Activated CD4-positive, alpha-beta memory T cell treated with anti-CD3 and anti-CD28 coated beads, Interleukin-2, amount 10 ng/mL, durations not matched to agents 7 days and 5 days (primary cell): ENCODE results near the gene GON4L. TPM values are rescaled to one million over a fixed set of nuclear protein-coding genes. Genes with fewer than 3 reads are reported as not detected.
"Not testable (repeated sequence)": the region's sequence is repeated elsewhere in the genome, so short reads cannot be mapped to it uniquely, and the experiment has no call there.

Source experiments
- CTCF ChIA-PET: fragments of 350-600 bp; sonication (Branson Sonifier 250); formaldehyde crosslinking; loops from one replicate; lab custom pipeline; 2021; ENCODE audit warnings: antibody characterized with exemption, inconsistent platforms; lab: Charles Lee
- POLR2A ChIA-PET: fragments of 350-600 bp; sonication (Branson Sonifier 250); formaldehyde crosslinking; loops from one replicate; lab custom pipeline; 2021; ENCODE audit warnings: antibody characterized with exemption; lab: Charles Lee
- DNase-seq: peaks from one replicate; pipeline ENCODE4 v3.0.0-alpha.2; 2020
- H3K27ac Mint-ChIP-seq: one replicate; pipeline ENCODE4 v1.8.0; 2021; ENCODE audit warnings: mild to moderate bottlenecking, mixed read lengths
- H3K27me3 Mint-ChIP-seq: one replicate; pipeline ENCODE4 v1.8.0; 2021; ENCODE audit warnings: mixed read lengths
- H3K36me3 Mint-ChIP-seq: one replicate; pipeline ENCODE4 v1.8.0; 2021; ENCODE audit warnings: low read depth, mixed read lengths
- H3K4me1 Mint-ChIP-seq: one replicate; pipeline ENCODE4 v1.8.0; 2021; ENCODE audit warnings: mixed read lengths
- H3K4me3 Mint-ChIP-seq: one replicate; pipeline ENCODE4 v1.8.0; 2021; ENCODE audit warnings: mild to moderate bottlenecking, mixed read lengths
- H3K9me3 Mint-ChIP-seq: one replicate; pipeline ENCODE4 v1.8.0; 2021; ENCODE audit warnings: mixed read lengths
- total RNA-seq, 2 experiments: library from RNA; stranded (reverse); gene quantifications; one replicate each; pipeline ENCODE4 v1.2.3, GENCODE V29; 2021

The GON4L gene
- total RNA-seq, 2 experiments from 2014 or later, result 76.4 to 76.6 TPM

DNA sequence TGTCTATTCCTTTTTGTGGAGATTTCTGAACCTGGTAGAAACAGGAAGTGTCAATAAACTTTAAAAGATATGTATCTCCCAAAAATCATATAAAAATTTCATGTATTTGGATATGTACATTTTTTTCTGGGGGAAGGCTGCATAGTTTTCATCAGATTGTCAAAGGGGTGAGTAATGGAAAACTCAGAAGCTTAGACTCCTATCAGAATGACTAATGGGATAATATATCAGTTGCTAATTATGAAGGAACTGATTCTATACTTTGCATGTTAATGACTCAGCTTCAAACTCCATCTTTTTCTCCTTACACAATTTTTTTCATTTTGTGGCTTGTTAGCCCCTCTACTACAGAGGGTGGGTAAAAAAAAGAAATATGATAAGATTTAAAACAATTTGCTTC lies 55.9 kb downstream of the GON4L start:
- Mint-ChIP-seq H3K27me3 (no peaks in the 10 kb centered on the region), H3K27ac (no peak overlapping the region), H3K36me3 (peaks cover 38% of the 10 kb centered on the region), H3K4me3 (no peak overlapping the region), H3K4me1 (no peaks in the 10 kb centered on the region), H3K9me3 (no peaks in the 10 kb centered on the region)
- no peak for DNase-seq
- ChIA-PET POLR2A (no interaction called here), CTCF (no interaction called here)

DNA sequence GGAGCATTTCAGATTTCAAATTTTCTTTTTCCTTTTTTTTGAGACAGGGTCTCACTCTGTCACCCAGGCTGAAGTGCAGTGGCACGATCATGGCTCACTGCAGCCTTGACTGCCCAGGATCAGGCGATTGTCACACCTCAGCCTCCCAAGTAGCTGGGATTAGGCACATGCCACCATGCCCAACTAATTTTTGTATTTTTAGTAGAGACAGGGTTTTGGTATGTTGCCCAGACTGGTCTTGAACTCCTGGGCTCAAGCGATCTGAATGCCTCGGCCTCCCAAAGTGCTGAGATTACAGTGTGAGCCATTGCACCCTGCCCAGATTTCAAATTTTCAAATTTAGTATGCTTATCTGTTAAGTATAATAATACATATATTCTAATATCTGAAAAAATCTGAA lies 61.4 kb downstream of the GON4L start:
- POLR2A ChIA-PET, H3K9me3 Mint-ChIP-seq, H3K27me3 Mint-ChIP-seq, CTCF ChIA-PET, H3K4me3 Mint-ChIP-seq, H3K27ac Mint-ChIP-seq, H3K4me1 Mint-ChIP-seq, DNase-seq: not testable (repeated sequence)
- H3K36me3 Mint-ChIP-seq, result peaks cover 42% of the 10 kb centered on the region

DNA sequence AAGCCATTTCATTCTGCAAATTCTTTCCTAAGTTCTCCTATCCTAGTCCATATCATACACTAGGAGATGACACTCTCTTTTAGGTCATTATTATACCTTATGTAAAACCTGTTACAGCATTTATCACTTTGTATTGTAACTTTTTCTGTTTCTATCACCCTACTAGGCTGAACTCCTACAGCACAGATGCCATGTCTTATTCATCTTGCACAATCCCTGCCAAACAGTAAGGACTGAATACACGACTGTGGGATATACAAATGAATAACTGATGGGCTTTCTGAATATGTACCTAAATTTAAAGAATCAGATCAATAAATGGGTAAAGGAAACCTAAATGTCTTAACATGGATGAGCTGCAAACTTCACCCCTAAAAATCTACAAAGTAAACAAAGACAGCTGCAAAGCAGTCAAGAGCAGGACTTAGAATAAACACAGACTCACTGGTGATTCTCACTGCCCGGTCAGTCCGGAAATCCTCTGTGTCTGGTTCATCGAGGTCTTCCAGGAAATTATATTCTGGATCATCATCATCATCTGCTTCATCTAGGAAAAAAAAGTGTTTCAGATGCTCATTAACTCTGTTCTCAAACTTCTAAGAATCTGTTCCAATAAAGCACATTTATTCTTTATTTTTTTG lies 62.3 kb downstream of the GON4L start:
- Mint-ChIP-seq H3K27me3 (no peaks in the 10 kb centered on the region), H3K27ac (no peak overlapping the region), H3K36me3 (peaks cover 41% of the 10 kb centered on the region), H3K4me1 (no peaks in the 10 kb centered on the region), H3K9me3 (no peaks in the 10 kb centered on the region), H3K4me3 (no peak overlapping the region)
- ChIA-PET CTCF (no interaction called here), POLR2A (no interaction called here)
- no peak for DNase-seq

DNA sequence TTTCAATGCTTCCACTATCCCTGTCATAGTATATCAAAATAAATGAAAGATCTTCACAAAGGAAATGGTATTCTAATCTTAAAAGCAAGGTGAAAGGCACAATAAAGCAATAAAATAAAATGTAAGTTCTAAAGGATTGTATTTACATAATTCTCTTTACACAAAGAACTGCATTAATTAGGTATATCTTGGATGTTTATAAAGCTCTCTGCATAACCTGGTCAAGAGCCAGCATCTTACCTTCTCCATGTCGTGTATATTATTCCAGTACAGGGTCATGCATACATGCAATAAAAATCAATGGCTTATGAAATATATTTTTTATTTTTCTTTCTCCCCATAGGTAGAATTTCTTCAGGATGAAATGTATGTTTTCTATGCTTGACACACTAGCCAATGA lies 63.8 kb downstream of the GON4L start:
- Mint-ChIP-seq H3K9me3 (no peaks in the 10 kb centered on the region), H3K36me3 (peaks cover 37% of the 10 kb centered on the region), H3K4me1 (no peaks in the 10 kb centered on the region), H3K27ac (no peak overlapping the region), H3K4me3 (no peak overlapping the region), H3K27me3 (no peaks in the 10 kb centered on the region)
- ChIA-PET CTCF (interaction anchor here (0.6 kb wide), 1 partner anchor 165 kb away, joined by 3 read pairs; no protein-coding TSS in a partner anchor), POLR2A (no interaction called here)
- DNase-seq, result no peak

DNA sequence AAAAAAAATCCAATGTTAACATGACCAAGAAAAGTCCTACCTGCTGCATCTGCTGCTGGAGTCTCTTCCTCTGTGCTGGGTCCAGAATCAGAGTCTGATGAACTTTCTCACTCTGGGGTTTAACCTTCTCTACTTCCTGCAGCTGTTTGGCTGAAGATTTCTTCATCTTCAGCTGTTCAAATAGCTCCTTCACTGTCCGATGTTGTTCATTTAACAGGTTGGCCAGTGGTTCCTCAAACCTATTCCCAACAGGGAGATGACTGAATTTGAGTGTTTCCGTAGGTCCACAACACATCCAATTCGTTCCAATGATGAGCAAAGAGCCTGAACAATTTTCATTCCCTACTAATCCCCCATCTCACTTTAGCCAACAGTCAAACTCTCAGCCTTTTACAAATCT lies 79.4 kb downstream of the GON4L start:
- H3K27ac Mint-ChIP-seq, result peak overlapping the region; percentile 50
- H3K4me1 Mint-ChIP-seq, result peaks cover 17% of the 10 kb centered on the region
- H3K36me3 Mint-ChIP-seq, result peaks cover 53% of the 10 kb centered on the region
- POLR2A ChIA-PET, result interaction anchor here (0.6 to 1.5 kb wide), 3 partner anchors 8 to 295 kb away, joined by 3 to 4 read pairs (median 4); no protein-coding TSS in a partner anchor
- H3K4me3 Mint-ChIP-seq, result no peak overlapping the region
- no peak for DNase-seq
- H3K27me3 Mint-ChIP-seq, result no peaks in the 10 kb centered on the region
- CTCF ChIA-PET, result no interaction called here
- no peaks in the 10 kb centered on the region for H3K9me3 Mint-ChIP-seq

DNA sequence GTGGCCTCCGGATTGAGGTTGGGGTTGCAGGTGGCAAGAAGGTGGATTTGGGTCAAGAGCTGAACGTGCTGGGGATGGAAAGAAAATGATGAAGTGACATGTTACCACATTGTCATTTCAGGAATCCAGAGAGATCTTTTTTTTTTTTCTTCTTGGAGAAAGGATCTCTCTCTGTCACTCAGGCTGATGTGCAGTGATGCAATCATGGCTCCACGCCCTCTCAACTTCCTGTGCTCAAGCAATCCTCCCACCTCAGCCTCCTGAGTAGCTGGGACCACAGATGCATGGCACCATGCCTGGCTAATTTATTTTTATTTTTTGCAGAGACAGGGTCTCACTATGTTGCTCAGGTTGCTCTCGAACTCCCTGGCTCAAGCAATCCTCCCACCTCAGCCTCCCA lies 80.6 kb downstream of the GON4L start:
- H3K36me3 Mint-ChIP-seq, result peaks cover 56% of the 10 kb centered on the region
- no peaks in the 10 kb centered on the region for H3K27me3 Mint-ChIP-seq
- no peak overlapping the region for H3K4me3 Mint-ChIP-seq
- CTCF ChIA-PET, result no interaction called here
- H3K27ac Mint-ChIP-seq, result peak overlapping the region; percentile 80
- peak; percentile 45 for DNase-seq
- H3K9me3 Mint-ChIP-seq, result no peaks in the 10 kb centered on the region
- peaks cover 17% of the 10 kb centered on the region for H3K4me1 Mint-ChIP-seq
- POLR2A ChIA-PET, result interaction anchor here (0.6 to 1.5 kb wide), 2 partner anchors 13 to 443 kb away, joined by 3 to 4 read pairs; no protein-coding TSS in a partner anchor

DNA sequence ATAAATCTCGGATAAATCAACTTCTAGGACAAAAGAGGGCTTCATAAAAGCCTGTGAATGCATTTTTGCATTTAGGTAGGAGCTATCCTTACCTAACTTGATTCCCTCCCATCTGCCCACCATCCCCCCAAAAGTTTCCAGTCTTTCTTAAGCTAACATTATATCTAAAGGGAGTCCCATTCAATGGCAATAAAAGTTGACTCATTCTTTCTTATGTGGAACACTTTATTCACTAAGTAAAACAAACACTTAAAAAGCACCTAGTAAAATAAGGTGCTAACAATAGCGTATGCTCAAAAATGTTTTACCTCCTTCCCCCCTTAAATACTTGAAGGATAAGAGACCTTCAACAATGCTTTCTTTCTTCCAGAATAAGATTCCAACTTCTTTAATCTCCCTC lies 83.8 kb downstream of the GON4L start:
- H3K4me3 Mint-ChIP-seq, result no peak overlapping the region
- no peaks in the 10 kb centered on the region for H3K9me3 Mint-ChIP-seq
- no peak for DNase-seq
- H3K36me3 Mint-ChIP-seq, result peaks cover 75% of the 10 kb centered on the region
- CTCF ChIA-PET, result no interaction called here
- POLR2A ChIA-PET, result interaction anchor here (0.6 kb wide), 1 partner anchor 37 kb away, joined by 4 read pairs; no protein-coding TSS in a partner anchor
- H3K4me1 Mint-ChIP-seq, result peaks cover 17% of the 10 kb centered on the region
- H3K27ac Mint-ChIP-seq, result no peak overlapping the region
- no peaks in the 10 kb centered on the region for H3K27me3 Mint-ChIP-seq

DNA sequence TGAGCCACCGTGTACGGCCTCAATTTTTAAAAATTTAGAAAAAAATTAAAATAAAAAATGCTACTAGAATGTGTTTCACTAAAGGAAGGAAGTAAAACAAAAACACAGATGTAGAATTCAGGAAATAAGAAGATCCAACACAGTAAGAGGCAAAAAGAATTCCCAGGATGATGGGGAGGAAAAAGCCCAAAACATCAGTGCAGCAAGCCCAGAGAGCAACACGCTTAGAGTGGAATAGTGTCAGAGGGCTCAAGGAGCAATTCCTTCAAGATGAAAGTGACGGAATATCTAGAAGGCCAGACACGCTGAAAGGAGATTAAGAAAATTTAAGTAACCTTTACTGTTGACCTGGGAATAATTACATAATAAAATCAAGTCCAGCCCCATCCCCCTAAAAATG lies 87.8 kb downstream of the GON4L start:
- DNase-seq, result no peak
- POLR2A ChIA-PET, result no interaction called here
- Mint-ChIP-seq H3K4me3 (no peak overlapping the region), H3K9me3 (no peaks in the 10 kb centered on the region), H3K27me3 (no peaks in the 10 kb centered on the region), H3K4me1 (no peaks in the 10 kb centered on the region), H3K36me3 (peaks cover 63% of the 10 kb centered on the region), H3K27ac (no peak overlapping the region)
- CTCF ChIA-PET, result no interaction called here

DNA sequence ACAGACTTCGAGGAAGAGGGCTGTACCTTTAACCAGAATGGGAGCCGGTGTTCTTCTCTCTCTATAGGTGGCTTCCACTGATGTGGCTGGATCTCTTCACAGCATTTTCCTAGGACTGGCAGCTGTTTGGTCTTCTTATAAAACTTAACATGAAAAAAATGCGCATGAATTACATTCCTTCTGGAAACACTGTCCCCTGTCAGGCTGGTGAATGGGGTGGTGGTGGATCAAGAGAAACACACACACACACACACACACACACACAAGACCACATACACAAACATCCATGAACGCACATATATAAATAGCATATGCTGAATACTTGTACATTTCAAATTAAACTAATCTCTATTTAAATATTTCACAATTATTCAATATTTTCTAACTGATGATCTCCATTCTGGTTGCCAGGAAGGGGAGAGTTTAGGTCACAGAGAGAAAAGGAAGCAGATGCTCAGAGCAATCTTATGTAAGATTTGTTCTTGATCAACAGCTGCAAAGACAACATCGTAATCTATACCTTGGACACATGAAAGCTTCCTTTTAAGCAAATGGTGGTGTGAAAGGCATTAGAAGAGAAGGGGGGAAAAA lies 89.5 kb downstream of the GON4L start:
- H3K27me3 Mint-ChIP-seq, H3K4me3 Mint-ChIP-seq, H3K27ac Mint-ChIP-seq, DNase-seq, POLR2A ChIA-PET, H3K4me1 Mint-ChIP-seq, H3K9me3 Mint-ChIP-seq: not testable (repeated sequence)
- peaks cover 59% of the 10 kb centered on the region for H3K36me3 Mint-ChIP-seq
- CTCF ChIA-PET, result interaction anchor here (0.7 kb wide), 1 partner anchor 50 kb away, joined by 3 read pairs; no protein-coding TSS in a partner anchor

DNA sequence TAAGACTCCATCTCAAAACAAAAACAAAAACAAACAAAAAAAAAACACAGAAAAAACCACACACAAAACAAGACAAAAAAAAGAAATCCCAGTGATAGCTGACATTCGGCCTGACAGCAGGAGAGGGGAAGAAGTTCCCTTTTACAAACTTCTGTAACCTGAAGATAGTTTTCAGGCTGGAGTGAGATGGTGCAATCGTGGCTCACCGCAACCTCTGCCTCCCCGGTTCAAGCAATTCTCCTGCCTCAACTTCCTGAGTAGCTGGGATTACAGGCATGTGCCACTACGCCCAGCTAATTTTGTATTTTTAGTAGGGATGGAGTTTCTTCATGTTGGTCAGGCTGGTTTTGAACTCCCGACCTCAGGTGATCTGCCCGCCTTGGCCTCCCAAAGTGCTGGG lies 93.0 kb downstream of the GON4L start:
- DNase-seq, H3K9me3 Mint-ChIP-seq, H3K4me1 Mint-ChIP-seq, H3K27ac Mint-ChIP-seq, H3K27me3 Mint-ChIP-seq, CTCF ChIA-PET, H3K4me3 Mint-ChIP-seq: not testable (repeated sequence)
- peaks cover 59% of the 10 kb centered on the region for H3K36me3 Mint-ChIP-seq
- POLR2A ChIA-PET, result interaction anchor here (1.4 kb wide), 1 partner anchor 13 kb away, joined by 4 read pairs; no protein-coding TSS in a partner anchor

DNA sequence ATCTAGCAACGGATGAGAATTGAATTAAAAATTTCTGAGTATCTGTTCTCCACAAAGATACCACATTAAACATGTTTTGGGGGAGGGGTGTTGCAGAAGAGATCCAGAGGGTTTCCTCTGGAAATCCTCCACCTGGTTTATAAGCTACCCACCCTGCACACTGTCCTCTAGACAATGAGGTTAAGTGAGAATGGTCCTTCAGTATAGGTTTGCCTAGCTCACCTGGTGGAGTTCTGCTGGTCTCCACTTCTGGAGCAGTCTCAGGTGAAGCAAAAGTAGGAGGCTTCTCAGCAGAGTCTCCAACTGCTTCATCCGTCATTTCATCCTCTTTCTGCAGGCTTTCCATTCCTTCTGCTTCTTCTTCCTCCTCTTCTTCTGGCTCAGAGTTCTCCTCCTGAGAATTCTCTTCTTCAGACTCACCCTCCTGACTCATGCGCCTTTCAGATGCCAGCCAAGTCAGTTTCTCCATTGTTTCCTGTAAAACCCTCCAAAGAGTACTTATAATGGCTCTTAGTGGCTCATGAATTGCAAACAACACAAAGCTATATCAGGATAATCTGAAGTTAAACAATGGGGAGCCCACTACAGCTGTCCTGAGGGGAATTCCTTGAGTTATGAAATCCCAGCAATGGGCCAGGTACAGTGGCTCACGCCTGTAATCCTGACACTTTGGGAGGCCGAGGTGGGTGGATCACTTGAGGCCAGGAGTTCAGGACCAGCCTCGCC lies 93.8 kb downstream of the GON4L start:
- H3K4me3 Mint-ChIP-seq, H3K4me1 Mint-ChIP-seq, H3K27ac Mint-ChIP-seq, DNase-seq, CTCF ChIA-PET, H3K9me3 Mint-ChIP-seq, H3K27me3 Mint-ChIP-seq: not testable (repeated sequence)
- POLR2A ChIA-PET, result interaction anchor here (1.4 kb wide), 1 partner anchor 14 kb away, joined by 4 read pairs; no protein-coding TSS in a partner anchor
- H3K36me3 Mint-ChIP-seq, result peaks cover 54% of the 10 kb centered on the region

DNA sequence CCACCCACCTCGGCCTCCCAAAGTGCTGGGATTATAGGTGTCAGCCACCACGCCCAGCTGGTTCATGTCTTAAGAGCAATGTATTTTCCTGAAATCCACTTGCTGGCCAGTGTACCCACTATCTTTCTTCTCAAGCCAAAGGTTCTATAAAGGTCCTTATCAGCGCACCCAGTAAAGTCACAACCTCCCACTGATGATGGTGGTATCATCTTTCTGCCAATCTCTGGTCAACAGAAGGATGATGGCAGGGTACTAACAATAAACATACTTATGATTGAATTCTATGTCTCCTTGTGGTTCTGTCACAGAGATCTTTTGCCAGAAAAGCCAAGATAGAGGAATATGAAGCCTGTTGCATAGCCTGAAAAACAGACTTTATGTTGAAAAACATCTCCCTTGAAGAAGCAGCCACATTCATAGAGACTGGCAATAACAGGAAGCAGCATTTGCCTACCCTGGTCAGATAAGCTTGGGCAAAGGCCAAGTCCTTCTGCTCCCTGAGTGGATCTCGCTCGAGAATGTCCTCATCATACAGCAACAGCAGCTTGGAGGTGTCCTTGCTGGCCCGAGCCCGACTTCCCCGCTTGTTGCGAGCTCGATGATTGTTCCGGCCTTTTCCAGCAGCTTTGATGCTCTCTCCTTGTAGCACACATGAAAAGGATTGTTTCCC lies 95.1 kb downstream of the GON4L start:
- Mint-ChIP-seq H3K4me3 (no peak overlapping the region), H3K36me3 (peaks cover 56% of the 10 kb centered on the region), H3K4me1 (no peaks in the 10 kb centered on the region), H3K9me3 (no peaks in the 10 kb centered on the region), H3K27me3 (no peaks in the 10 kb centered on the region), H3K27ac (no peak overlapping the region)
- ChIA-PET CTCF (interaction anchor here (0.7 kb wide), 1 partner anchor 12 kb away, joined by 3 read pairs; no protein-coding TSS in a partner anchor), POLR2A (no interaction called here)
- DNase-seq, result no peak
